Caco-2 (cell line): ENCODE results near the gene CCDC160. TPM values are rescaled to one million over a fixed set of nuclear protein-coding genes. Genes with fewer than 3 reads are reported as not detected.

ENCODE experiments used
- BruUV-seq: library from RNA; stranded (reverse); fragments of 400-500 nt; replicated peaks from 2 replicates; lab custom pipeline; 2021; lab: Mats Ljungman, UMichigan
- CTCF ChIA-PET: fragments of 300-600 bp; sonication (Branson Sonifier 250); formaldehyde crosslinking; loops from one replicate; lab custom pipeline; 2022; ENCODE audit warnings: antibody characterized with exemption; lab: Charles Lee
- POLR2A ChIA-PET: fragments of 300-600 bp; sonication (Branson Sonifier 250); formaldehyde crosslinking; loops from one replicate; lab custom pipeline; 2022; ENCODE audit warnings: antibody characterized with exemption; lab: Charles Lee
- DNase-seq, 2 experiments: peaks; one replicate each; pipeline versions ENCODE4 v3.0.0 to v3.0.0-alpha.2; 2020 to 2022
- H3K27me3 ChIP-seq: replicated peaks from 2 replicates; pipeline ENCODE4 v1.6.0; 2011; ENCODE audit warnings: low read length; ENCODE audit not compliant: control insufficient read depth, insufficient read depth
- H3K36me3 ChIP-seq: 2 replicates; pipeline ENCODE4 v1.5.1; 2011; ENCODE audit warnings: low read length; ENCODE audit not compliant: control insufficient read depth, insufficient read depth
- H3K4me1 ChIP-seq: fragments of 250-450 bp; sonication (Bioruptor Pico); 2 replicates; pipeline ENCODE4 v1.5.1; 2020; ENCODE audit warnings: mild to moderate bottlenecking
- H3K4me3 ChIP-seq: 2 replicates; pipeline ENCODE4 v1.5.1; 2011; ENCODE audit warnings: low read depth, mild to moderate bottlenecking, control low read depth, low read length
- H3K9me3 ChIP-seq: fragments of 250-450 bp; sonication (Bioruptor Pico); 2 replicates; pipeline ENCODE4 v1.5.1; 2020; ENCODE audit warnings: mild to moderate bottlenecking, moderate library complexity
- H3K27ac Mint-ChIP-seq: one replicate; pipeline ENCODE4 v1.8.0; 2022; ENCODE audit warnings: mixed read lengths; ENCODE audit not compliant: unreplicated experiment
- H3K27me3 Mint-ChIP-seq: one replicate; pipeline ENCODE4 v1.8.0; 2022; ENCODE audit warnings: mixed read lengths; ENCODE audit not compliant: insufficient read depth, unreplicated experiment
- H3K36me3 Mint-ChIP-seq: one replicate; pipeline ENCODE4 v1.8.0; 2022; ENCODE audit warnings: mild to moderate bottlenecking, mixed read lengths; ENCODE audit not compliant: insufficient read depth, unreplicated experiment
- H3K4me1 Mint-ChIP-seq: one replicate; pipeline ENCODE4 v1.8.0; 2022; ENCODE audit warnings: low read depth, mixed read lengths; ENCODE audit not compliant: unreplicated experiment
- H3K4me3 Mint-ChIP-seq: one replicate; pipeline ENCODE4 v1.8.0; 2022; ENCODE audit warnings: mild to moderate bottlenecking, moderate library complexity, mixed read lengths; ENCODE audit not compliant: unreplicated experiment
- H3K9me3 Mint-ChIP-seq: one replicate; pipeline ENCODE4 v1.8.0; 2022; ENCODE audit warnings: mixed read lengths; ENCODE audit not compliant: unreplicated experiment
- intact Hi-C: fragments of 100-400 bp; cut with micrococcal nuclease; formaldehyde crosslinking; loops from one replicate; pipeline ENCODE4 v1.10.0; 2022; ENCODE audit not compliant: unreplicated experiment
- total RNA-seq: library from RNA; stranded (reverse); gene quantifications from 2 replicates; pipeline ENCODE4 v1.2.3, GENCODE V29; 2022
- TF ChIP-seq, protein P1 (sequence below), 2 experiments: fragments of 200-600 bp in 1 of 2; IDR thresholded peaks; 1 replicate in 1 of 2; 2 replicates in 1 of 2; pipeline versions ENCODE4 v1.5.1 to v1.8.0; 2011 to 2022; ENCODE audit warnings: antibody characterized with exemption in 1 of 2, control low read depth in 1 of 2, inconsistent platforms in 1 of 2, low read depth in 1 of 2, low read length in 1 of 2, mild to moderate bottlenecking in 1 of 2, moderate library complexity in 1 of 2; ENCODE audit not compliant: insufficient read depth in 1 of 2, severe bottlenecking in 1 of 2, unreplicated experiment in 1 of 2

Gene CCDC160
- total RNA-seq, 1 experiment from 2014 or later, result 0.16 TPM

DNA sequence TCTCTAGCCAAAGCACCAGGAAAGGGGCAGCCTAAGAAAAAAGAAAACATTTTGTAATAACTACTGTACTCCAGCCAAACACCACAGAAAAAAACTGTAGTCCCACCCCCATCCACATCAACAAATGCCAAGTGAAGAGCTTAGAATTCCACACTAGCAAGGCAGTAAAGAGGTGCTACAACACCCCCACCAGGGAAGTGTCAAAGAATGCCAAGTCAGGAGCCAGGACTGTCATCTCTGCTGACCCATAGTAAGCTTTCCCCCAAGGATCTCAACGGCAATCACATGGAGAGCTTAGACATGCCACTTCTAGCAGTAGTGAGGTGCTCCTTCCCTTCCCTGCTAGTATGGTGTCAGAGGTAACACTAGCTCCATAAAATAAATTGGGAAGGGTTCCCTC lies 34.4 kb upstream of the CCDC160 start:
- peaks cover 8% of the 10 kb centered on the region for H3K4me1 Mint-ChIP-seq
- H3K27me3 Mint-ChIP-seq, result no peaks in the 10 kb centered on the region
- H3K36me3 Mint-ChIP-seq, result no peaks in the 10 kb centered on the region
- Histone ChIP-seq H3K27me3 (no peaks in the 10 kb centered on the region), H3K4me1 (no peaks in the 10 kb centered on the region), H3K4me3 (no peak overlapping the region), H3K9me3 (no peaks in the 10 kb centered on the region), H3K36me3 (no peaks in the 10 kb centered on the region)
- TF ChIP-seq, protein P1, sequence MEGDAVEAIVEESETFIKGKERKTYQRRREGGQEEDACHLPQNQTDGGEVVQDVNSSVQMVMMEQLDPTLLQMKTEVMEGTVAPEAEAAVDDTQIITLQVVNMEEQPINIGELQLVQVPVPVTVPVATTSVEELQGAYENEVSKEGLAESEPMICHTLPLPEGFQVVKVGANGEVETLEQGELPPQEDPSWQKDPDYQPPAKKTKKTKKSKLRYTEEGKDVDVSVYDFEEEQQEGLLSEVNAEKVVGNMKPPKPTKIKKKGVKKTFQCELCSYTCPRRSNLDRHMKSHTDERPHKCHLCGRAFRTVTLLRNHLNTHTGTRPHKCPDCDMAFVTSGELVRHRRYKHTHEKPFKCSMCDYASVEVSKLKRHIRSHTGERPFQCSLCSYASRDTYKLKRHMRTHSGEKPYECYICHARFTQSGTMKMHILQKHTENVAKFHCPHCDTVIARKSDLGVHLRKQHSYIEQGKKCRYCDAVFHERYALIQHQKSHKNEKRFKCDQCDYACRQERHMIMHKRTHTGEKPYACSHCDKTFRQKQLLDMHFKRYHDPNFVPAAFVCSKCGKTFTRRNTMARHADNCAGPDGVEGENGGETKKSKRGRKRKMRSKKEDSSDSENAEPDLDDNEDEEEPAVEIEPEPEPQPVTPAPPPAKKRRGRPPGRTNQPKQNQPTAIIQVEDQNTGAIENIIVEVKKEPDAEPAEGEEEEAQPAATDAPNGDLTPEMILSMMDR (IDR thresholded peaks at IDR 0.05; ENCODE audit: insufficient read depth in 1 of 2, low read depth in 1 of 2, low read length in 1 of 2, severe bottlenecking in 1 of 2, unreplicated experiment in 1 of 2), result no peak
- CTCF ChIA-PET, result no interaction called here
- no TSS peak for BruUV-seq
- no peak overlapping the region for H3K27ac Mint-ChIP-seq
- intact Hi-C loops, result no loop called here
- no peak overlapping the region for H3K4me3 Mint-ChIP-seq
- DNase-seq, result no peak
- POLR2A ChIA-PET, result no interaction called here
- H3K9me3 Mint-ChIP-seq, result no peaks in the 10 kb centered on the region

DNA sequence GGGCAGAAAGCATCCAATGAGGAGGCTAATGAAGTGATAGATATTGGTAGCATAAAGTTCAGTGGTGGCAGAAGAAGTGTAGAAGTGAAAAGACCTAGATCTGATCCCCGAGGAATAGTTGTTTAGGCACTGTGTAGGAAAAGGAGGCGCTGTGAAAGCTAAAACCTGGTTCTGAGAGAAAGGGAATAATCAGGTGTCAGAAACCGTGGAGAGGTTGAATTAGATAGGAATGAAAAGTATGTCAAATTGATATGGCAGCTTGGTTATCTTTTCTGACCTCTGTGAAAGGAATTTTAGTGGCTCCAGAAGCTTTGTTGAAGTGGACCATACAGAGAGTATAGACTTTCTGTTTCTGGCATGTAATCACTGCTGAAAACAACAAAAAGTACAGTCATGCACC lies 30.8 kb upstream of the CCDC160 start:
- no TSS peak for BruUV-seq
- H3K4me1 ChIP-seq, result no peaks in the 10 kb centered on the region

DNA sequence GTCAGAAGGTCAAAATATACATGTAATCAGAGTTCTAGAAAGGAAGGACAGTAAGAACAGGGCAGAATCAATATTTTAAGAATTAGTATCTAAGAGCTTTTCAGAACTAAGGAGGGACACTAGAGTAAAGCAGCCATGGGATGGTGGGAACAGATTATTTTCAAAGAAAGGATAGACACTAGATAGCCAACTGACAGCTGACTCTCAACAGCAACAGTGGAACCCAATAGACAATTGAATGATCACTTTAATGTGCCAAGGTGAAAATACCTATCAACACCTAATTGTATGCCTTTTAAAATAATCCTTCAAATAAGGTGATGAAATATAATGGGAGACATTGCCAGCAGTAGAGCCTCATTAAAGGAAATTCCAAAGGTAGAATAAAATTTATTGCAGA lies 26.5 kb upstream of the CCDC160 start:
- Mint-ChIP-seq H3K4me1 (peaks cover 8% of the 10 kb centered on the region), H3K36me3 (no peaks in the 10 kb centered on the region), H3K27me3 (no peaks in the 10 kb centered on the region), H3K4me3 (no peak overlapping the region), H3K9me3 (peaks cover 9% of the 10 kb centered on the region), H3K27ac (no peak overlapping the region)
- no peak for DNase-seq
- Histone ChIP-seq H3K36me3 (no peaks in the 10 kb centered on the region), H3K4me1 (no peaks in the 10 kb centered on the region), H3K9me3 (no peaks in the 10 kb centered on the region), H3K4me3 (no peak overlapping the region), H3K27me3 (no peaks in the 10 kb centered on the region)
- POLR2A ChIA-PET, result no interaction called here
- TF ChIP-seq, protein P1 (IDR thresholded peaks at IDR 0.05; ENCODE audit: insufficient read depth in 1 of 2, low read depth in 1 of 2, low read length in 1 of 2, severe bottlenecking in 1 of 2, unreplicated experiment in 1 of 2), result no peak
- BruUV-seq, result no TSS peak
- CTCF ChIA-PET, result no interaction called here
- intact Hi-C loops, result no loop called here

More for the DNA sequence above, 30.8 kb upstream of the CCDC160 start:
- Mint-ChIP-seq H3K9me3 (peaks cover 9% of the 10 kb centered on the region), H3K4me1 (peaks cover 8% of the 10 kb centered on the region), H3K27me3 (no peaks in the 10 kb centered on the region), H3K27ac (no peak overlapping the region), H3K4me3 (no peak overlapping the region), H3K36me3 (no peaks in the 10 kb centered on the region)
- H3K27me3 ChIP-seq, result no peaks in the 10 kb centered on the region
- no peak overlapping the region for H3K4me3 ChIP-seq
- DNase-seq, result no peak
- TF ChIP-seq, protein P1 (IDR thresholded peaks at IDR 0.05; ENCODE audit: insufficient read depth in 1 of 2, low read depth in 1 of 2, low read length in 1 of 2, severe bottlenecking in 1 of 2, unreplicated experiment in 1 of 2), result no peak
- intact Hi-C loops, result no loop called here
- POLR2A ChIA-PET, result no interaction called here
- H3K9me3 ChIP-seq, result no peaks in the 10 kb centered on the region
- no peaks in the 10 kb centered on the region for H3K36me3 ChIP-seq
- CTCF ChIA-PET, result no interaction called here
